Measurements from ENCODE around the gene ADH1A. TPM values are rescaled to one million over a fixed set of nuclear protein-coding genes. Genes with fewer than 3 reads are reported as not detected.
"Not testable (repeated sequence)": the region's sequence is repeated elsewhere in the genome, so short reads cannot be mapped to it uniquely, and the experiment has no call there.

ADH1A gene
- total RNA-seq = not detected

GRCh38 chr4:99290848-99291786 lies at the start of gene ADH1A:
TSS of gene ADH1A (minus strand) at chr4:99290985. CDS start at chr4:99290914, 71 bp downstream.
- Mint-ChIP-seq H3K9me3 (peaks cover 3 to 6% of the 10 kb centered on the region in 2 donors), H3K4me1 (ENCODE audit: low read depth) (no peaks in the 10 kb centered on the region), H3K36me3 (ENCODE audit: insufficient read depth in 2 of 2) (peaks cover 1 to 2% of the 10 kb centered on the region in 2 donors), H3K4me3 (no peak within 1 kb of the TSS), H3K27me3 (ENCODE audit: low read depth) (no peaks in the 10 kb centered on the region), H3K27ac (no peak within 1 kb of the TSS)
- DNase-seq = no peak
- no peak for ATAC-seq (replicated peaks in 1 of 2)

GRCh38 chr4:99339172-99339571 lies 48.4 kb upstream of the ADH1A start:
- H3K4me3 Mint-ChIP-seq = no peak overlapping the region
- no peaks in the 10 kb centered on the region for H3K9me3 Mint-ChIP-seq
- peaks cover 5% of the 10 kb centered on the region for H3K27me3 Mint-ChIP-seq (ENCODE audit: low read depth)
- no peaks in the 10 kb centered on the region for H3K4me1 Mint-ChIP-seq (ENCODE audit: low read depth)
- no peak overlapping the region for H3K27ac Mint-ChIP-seq
- no peaks in the 10 kb centered on the region for H3K36me3 Mint-ChIP-seq (ENCODE audit: insufficient read depth in 2 of 2)
- ATAC-seq (replicated peaks in 1 of 2) = no peak
- no peak for DNase-seq

GRCh38 chr4:99336553-99336952 lies 45.8 kb upstream of the ADH1A start:
- no peak overlapping the region for H3K4me3 Mint-ChIP-seq
- no peak overlapping the region for H3K27ac Mint-ChIP-seq
- H3K36me3 Mint-ChIP-seq (ENCODE audit: insufficient read depth in 2 of 2) = no peaks in the 10 kb centered on the region
- ATAC-seq (replicated peaks in 1 of 2) = no peak
- H3K27me3 Mint-ChIP-seq (ENCODE audit: low read depth) = peaks cover 8% of the 10 kb centered on the region
- DNase-seq = no peak
- H3K9me3 Mint-ChIP-seq = peaks cover 0 to 2% of the 10 kb centered on the region in 2 donors
- no peaks in the 10 kb centered on the region for H3K4me1 Mint-ChIP-seq (ENCODE audit: low read depth)

- H3K27ac Mint-ChIP-seq = no peak overlapping the region
- DNase-seq = no peak
- H3K4me3 Mint-ChIP-seq = no peak overlapping the region
- H3K9me3 Mint-ChIP-seq = peaks cover 0 to 2% of the 10 kb centered on the region in 2 donors
- H3K4me1 Mint-ChIP-seq (ENCODE audit: low read depth) = no peaks in the 10 kb centered on the region
- H3K36me3 Mint-ChIP-seq (ENCODE audit: insufficient read depth in 2 of 2) = no peaks in the 10 kb centered on the region
- ATAC-seq (replicated peaks in 1 of 2) = no peak
- H3K27me3 Mint-ChIP-seq (ENCODE audit: low read depth) = peaks cover 5% of the 10 kb centered on the region
Observed at GRCh38 chr4:99334880-99335279, 44.1 kb upstream of the ADH1A start.

- ATAC-seq (replicated peaks in 1 of 2) (no peak), DNase-seq (no peak)
- Mint-ChIP-seq H3K27me3 (ENCODE audit: low read depth) (peaks cover 5% of the 10 kb centered on the region), H3K4me3 (no peak overlapping the region), H3K9me3 (peaks cover 0 to 2% of the 10 kb centered on the region in 2 donors), H3K36me3 (ENCODE audit: insufficient read depth in 2 of 2) (no peaks in the 10 kb centered on the region), H3K27ac (no peak overlapping the region), H3K4me1 (ENCODE audit: low read depth) (no peaks in the 10 kb centered on the region)
Observed at GRCh38 chr4:99330648-99331047, 39.9 kb upstream of the ADH1A start.

GRCh38 chr4:99329876-99330275 lies 39.1 kb upstream of the ADH1A start:
- Mint-ChIP-seq H3K27ac (no peak overlapping the region), H3K4me1 (ENCODE audit: low read depth) (no peaks in the 10 kb centered on the region), H3K9me3 (peaks cover 0 to 2% of the 10 kb centered on the region in 2 donors), H3K27me3 (ENCODE audit: low read depth) (peaks cover 5% of the 10 kb centered on the region), H3K4me3 (no peak overlapping the region), H3K36me3 (ENCODE audit: insufficient read depth in 2 of 2) (no peaks in the 10 kb centered on the region)
- ATAC-seq (replicated peaks in 1 of 2) (no peak), DNase-seq (no peak)

GRCh38 chr4:99324979-99325378 lies 34.2 kb upstream of the ADH1A start:
- Mint-ChIP-seq H3K36me3 (ENCODE audit: insufficient read depth in 2 of 2) (no peaks in the 10 kb centered on the region), H3K9me3 (no peaks in the 10 kb centered on the region), H3K4me1 (ENCODE audit: low read depth) (no peaks in the 10 kb centered on the region), H3K27me3 (ENCODE audit: low read depth) (no peaks in the 10 kb centered on the region), H3K27ac (no peak overlapping the region), H3K4me3 (no peak overlapping the region)
- ATAC-seq (replicated peaks in 1 of 2) = no peak
- DNase-seq = no peak

GRCh38 chr4:99324361-99324760 lies 33.6 kb upstream of the ADH1A start:
- ATAC-seq (replicated peaks in 1 of 2) (no peak), DNase-seq (no peak)
- no peaks in the 10 kb centered on the region for H3K27me3 Mint-ChIP-seq (ENCODE audit: low read depth)
- no peak overlapping the region for H3K27ac Mint-ChIP-seq
- no peaks in the 10 kb centered on the region for H3K9me3 Mint-ChIP-seq
- no peak overlapping the region for H3K4me3 Mint-ChIP-seq
- no peaks in the 10 kb centered on the region for H3K36me3 Mint-ChIP-seq (ENCODE audit: insufficient read depth in 2 of 2)
- no peaks in the 10 kb centered on the region for H3K4me1 Mint-ChIP-seq (ENCODE audit: low read depth)

- H3K27me3 Mint-ChIP-seq (ENCODE audit: low read depth) = no peaks in the 10 kb centered on the region
- H3K4me3 Mint-ChIP-seq = no peak overlapping the region
- H3K27ac Mint-ChIP-seq = no peak overlapping the region
- no peaks in the 10 kb centered on the region for H3K4me1 Mint-ChIP-seq (ENCODE audit: low read depth)
- H3K9me3 Mint-ChIP-seq = no peaks in the 10 kb centered on the region
- ATAC-seq (replicated peaks in 1 of 2) (no peak), DNase-seq (no peak)
- H3K36me3 Mint-ChIP-seq (ENCODE audit: insufficient read depth in 2 of 2) = no peaks in the 10 kb centered on the region
Observed at GRCh38 chr4:99323756-99324155, 33.0 kb upstream of the ADH1A start.

GRCh38 chr4:99321241-99322191 lies 30.7 kb upstream of the ADH1A start, which contains the start of gene ADH1B:
TSS of gene ADH1B (minus strand) at chr4:99321401. CDS start at chr4:99321331, 70 bp downstream.
- no peak within 1 kb of the TSS for H3K27ac Mint-ChIP-seq
- no peak within 1 kb of the TSS for H3K4me3 Mint-ChIP-seq
- DNase-seq (no peak), ATAC-seq (replicated peaks in 1 of 2) (no peak)
- H3K9me3 Mint-ChIP-seq = no peaks in the 10 kb centered on the region
- no peaks in the 10 kb centered on the region for H3K4me1 Mint-ChIP-seq (ENCODE audit: low read depth)
- no peaks in the 10 kb centered on the region for H3K27me3 Mint-ChIP-seq (ENCODE audit: low read depth)
- H3K36me3 Mint-ChIP-seq (ENCODE audit: insufficient read depth in 2 of 2) = no peaks in the 10 kb centered on the region

GRCh38 chr4:99317811-99318210 lies 27.0 kb upstream of the ADH1A start:
- H3K27me3 Mint-ChIP-seq (ENCODE audit: low read depth); H3K36me3 Mint-ChIP-seq (ENCODE audit: insufficient read depth in 2 of 2); H3K4me3 Mint-ChIP-seq; DNase-seq; H3K9me3 Mint-ChIP-seq; H3K27ac Mint-ChIP-seq; ATAC-seq (replicated peaks in 1 of 2); H3K4me1 Mint-ChIP-seq (ENCODE audit: low read depth): not testable (repeated sequence)

- Mint-ChIP-seq H3K27ac (no peak overlapping the region), H3K9me3 (no peaks in the 10 kb centered on the region), H3K4me1 (ENCODE audit: low read depth) (no peaks in the 10 kb centered on the region), H3K36me3 (ENCODE audit: insufficient read depth in 2 of 2) (no peaks in the 10 kb centered on the region), H3K27me3 (ENCODE audit: low read depth) (no peaks in the 10 kb centered on the region), H3K4me3 (no peak overlapping the region)
- ATAC-seq (replicated peaks in 1 of 2) (no peak), DNase-seq (no peak)
Observed at GRCh38 chr4:99317354-99317753, 26.6 kb upstream of the ADH1A start.

GRCh38 chr4:99315839-99316238 lies 25.1 kb upstream of the ADH1A start:
- no peak overlapping the region for H3K27ac Mint-ChIP-seq
- no peak for ATAC-seq (replicated peaks in 1 of 2)
- no peaks in the 10 kb centered on the region for H3K27me3 Mint-ChIP-seq (ENCODE audit: low read depth)
- no peaks in the 10 kb centered on the region for H3K36me3 Mint-ChIP-seq (ENCODE audit: insufficient read depth in 2 of 2)
- no peaks in the 10 kb centered on the region for H3K4me1 Mint-ChIP-seq (ENCODE audit: low read depth)
- no peak for DNase-seq
- H3K9me3 Mint-ChIP-seq = no peaks in the 10 kb centered on the region
- H3K4me3 Mint-ChIP-seq = no peak overlapping the region
